H1 (cell line): ENCODE results near the gene SV2C. TPM values are rescaled to one million over a fixed set of nuclear protein-coding genes. Genes with fewer than 3 reads are reported as not detected.

Experiments used
- ASH2L ChIP-seq: fragments of 200-600, 300-600 bp; sonication (generic); IDR thresholded peaks from one replicate; pipeline ENCODE4 v1.7.1; 2017; ENCODE audit warnings: low read length
- BCL11A ChIP-seq, 2 experiments: IDR thresholded peaks; one replicate each; pipeline ENCODE4 v1.6.1; 2011; ENCODE audit warnings: low read depth in 2 of 2, low read length in 2 of 2, mild to moderate bottlenecking in 2 of 2
- BRCA1 ChIP-seq: IDR thresholded peaks from 2 replicates; pipeline ENCODE4 v1.6.1; 2012; ENCODE audit warnings: low read depth, low read length, improper control_type of control experiment
- CBX5 ChIP-seq: fragments of 300-800, 300-1000 bp; sonication (generic); IDR thresholded peaks from 2 replicates; pipeline ENCODE4 v1.7.1; 2016; ENCODE audit warnings: antibody characterized with exemption, low read length, low read depth
- CHD1 ChIP-seq: IDR thresholded peaks from 2 replicates; pipeline ENCODE4 v1.6.1; 2012; ENCODE audit warnings: low read depth, low read length, improper control_type of control experiment
- E2F6 ChIP-seq: IDR thresholded peaks from 2 replicates; pipeline ENCODE4 v1.6.1; 2012; ENCODE audit warnings: inconsistent platforms
- EP300 ChIP-seq, 2 experiments: IDR thresholded peaks; 1 replicate in 1 of 2; 2 replicates in 1 of 2; pipeline ENCODE4 v1.6.1; 2011 to 2012; ENCODE audit warnings: low read depth in 2 of 2, low read length in 2 of 2, mild to moderate bottlenecking in 2 of 2, borderline replicate concordance in 1 of 2, inconsistent platforms in 1 of 2, moderate library complexity in 1 of 2
- GABPA ChIP-seq: IDR thresholded peaks from 2 replicates; pipeline ENCODE4 v1.6.1; 2011; ENCODE audit warnings: mild to moderate bottlenecking, low read length, moderate library complexity, borderline replicate concordance; ENCODE audit not compliant: insufficient read depth
- GTF2F1 ChIP-seq: IDR thresholded peaks from 2 replicates; pipeline ENCODE4 v1.6.1; 2012; ENCODE audit warnings: low read depth, low read length, improper control_type of control experiment, borderline replicate concordance
- HDAC2 ChIP-seq, 2 experiments: fragments of 300-600 bp in 1 of 2; sonication (generic) in 1 of 2; IDR thresholded peaks; 2 replicates each; pipeline ENCODE4 v1.6.1; 2011 to 2012; ENCODE audit warnings: low read depth in 2 of 2, low read length in 2 of 2, mild to moderate bottlenecking in 2 of 2, moderate library complexity in 2 of 2, borderline replicate concordance in 1 of 2, inconsistent platforms in 1 of 2
- JUN ChIP-seq: IDR thresholded peaks from 2 replicates; pipeline ENCODE4 v1.6.1; 2011; ENCODE audit warnings: low read depth, mild to moderate bottlenecking, improper control_type of control experiment, low read length
- JUND ChIP-seq: IDR thresholded peaks from 2 replicates; pipeline ENCODE4 v1.6.1; 2011; ENCODE audit warnings: mild to moderate bottlenecking, improper control_type of control experiment, low read length
- KDM5A ChIP-seq: fragments of 200-600 bp; IDR thresholded peaks from 2 replicates; pipeline ENCODE4 v1.7.1; 2012; ENCODE audit warnings: mild to moderate bottlenecking, low read length, inconsistent platforms, mixed read lengths
- RBBP5 ChIP-seq: IDR thresholded peaks from 2 replicates; pipeline ENCODE4 v1.7.1; 2012; ENCODE audit warnings: low read depth, mild to moderate bottlenecking, inconsistent platforms, low read length, moderate library complexity, borderline replicate concordance
- RFX5 ChIP-seq: IDR thresholded peaks from 2 replicates; pipeline ENCODE4 v1.6.1; 2011; ENCODE audit warnings: low read depth, low read length, improper control_type of control experiment, borderline replicate concordance
- SAP30 ChIP-seq: fragments of 300-600 bp; sonication (generic); IDR thresholded peaks from 2 replicates; pipeline ENCODE4 v1.7.1; 2012; ENCODE audit warnings: low read length, moderate library complexity, mild to moderate bottlenecking, inconsistent platforms; ENCODE audit not compliant: insufficient read depth, insufficient replicate concordance
- SIN3A ChIP-seq, 2 experiments: IDR thresholded peaks in 1 of 2; conservative IDR thresholded peaks in 1 of 2; 2 replicates each; pipeline ENCODE4 v1.6.1; 2011 to 2012; ENCODE audit warnings: low read length in 2 of 2, improper control_type of control experiment in 1 of 2, low read depth in 1 of 2, mild to moderate bottlenecking in 1 of 2
- SIRT6 ChIP-seq: IDR thresholded peaks from one replicate; pipeline ENCODE4 v1.7.1; 2012; ENCODE audit warnings: low read length, inconsistent platforms
- SP2 ChIP-seq: IDR thresholded peaks from 2 replicates; pipeline ENCODE4 v1.6.1; 2012; ENCODE audit warnings: mild to moderate bottlenecking, low read length, inconsistent platforms
- SRF ChIP-seq: IDR thresholded peaks from 2 replicates; pipeline ENCODE4 v1.6.1; 2011; ENCODE audit warnings: mild to moderate bottlenecking, low read depth, low read length, moderate library complexity
- TEAD4 ChIP-seq: IDR thresholded peaks from 2 replicates; pipeline ENCODE4 v1.6.1; 2012; ENCODE audit warnings: low read depth, low read length, inconsistent platforms, mixed read lengths
- polyA plus RNA-seq, 7 experiments: library from polyadenylated mRNA; depleted of rRNA in 3 of 7; stranded (reverse) in 5 of 7; unstranded in 2 of 7; fragments of >200 nt in 5 of 7; fragments of 200-250 nt in 2 of 7; gene quantifications; 1 replicate in 5 of 7; 2 replicates in 1 of 7; 4 replicates in 1 of 7; pipeline versions ENCODE4 v1.2.1 to v1.2.3, GENCODE V29; 2011 to 2013; ENCODE audit warnings: missing spikeins in 2 of 7, mixed read lengths in 2 of 7
- total RNA-seq: library from RNA; stranded (reverse); fragmentation: NEBNext Ultra II Directional; extraction: Animal tissue kit (Norgen Biotek cat#: 25700); gene quantifications from 2 replicates; pipeline ENCODE4 v1.2.1, GENCODE V29; 2021
- TF ChIP-seq, protein P1 (sequence below): IDR thresholded peaks from 2 replicates; pipeline ENCODE4 v1.6.1; 2011; ENCODE audit warnings: low read depth, mild to moderate bottlenecking, low read length; ENCODE audit not compliant: insufficient read depth

SV2C gene
- total and polyA plus RNA-seq, 2 of the 8 experiments (the other 6 are each of a cell fraction or from before 2014, with no cell fraction given), result 0.08 to 0.24 TPM

DNA sequence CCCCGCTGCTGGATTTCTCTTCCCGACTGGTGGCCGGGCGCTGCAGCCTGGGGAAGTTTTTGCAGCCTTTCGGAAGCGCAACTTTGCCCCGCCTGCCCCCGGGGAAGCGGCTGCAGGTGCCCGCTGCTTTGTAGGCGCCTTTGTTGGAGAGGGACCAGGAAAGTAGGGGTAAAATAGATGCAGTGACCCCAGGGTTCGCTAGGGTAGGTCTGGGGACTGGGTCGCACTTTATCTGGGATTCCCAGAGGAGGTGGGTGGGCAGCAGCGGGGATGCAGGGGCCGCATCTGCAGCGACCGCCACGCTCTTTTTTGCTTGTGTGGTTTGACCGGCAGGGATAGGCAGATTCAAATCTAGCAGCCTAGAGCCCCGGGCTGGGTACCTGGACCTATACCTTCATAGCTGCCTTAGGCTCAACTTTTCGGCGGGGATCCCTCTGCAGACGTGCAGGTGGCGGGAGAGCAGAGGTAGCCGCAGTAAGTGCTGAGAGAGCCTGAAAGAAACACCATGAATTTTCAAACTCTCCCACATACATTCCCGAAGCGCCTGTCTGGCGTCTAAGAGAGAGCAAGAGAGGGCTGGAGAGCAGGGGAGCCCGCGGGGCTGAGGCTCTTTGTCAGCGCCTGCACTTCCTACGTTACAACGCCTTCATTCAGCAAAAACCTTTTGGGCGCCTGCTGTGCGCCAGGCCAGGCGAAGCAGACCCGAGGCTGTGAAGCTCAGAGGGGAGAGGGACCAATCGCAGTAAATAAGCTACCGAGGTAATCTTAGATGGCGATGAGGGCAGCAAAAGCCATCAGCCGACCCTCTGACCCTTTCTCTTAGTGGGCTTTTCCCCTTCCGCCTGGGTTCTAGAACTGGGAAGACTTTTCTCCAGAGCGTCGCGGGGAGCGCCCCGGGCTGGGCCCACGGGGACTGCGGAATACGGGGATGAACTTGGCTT, 642 bp downstream of the SV2C start (continued):
- no peak for TF ChIP-seq RFX5
- TF ChIP-seq HDAC2 (IDR thresholded peaks at IDR 0.05; ENCODE audit: borderline replicate concordance in 1 of 2, low read depth in 2 of 2, low read length in 2 of 2), result 0 out of 4 replicates have a peak, but pooled peaks of 1 of the 2 experiments have one; percentile 17
- TF ChIP-seq JUN, result no peak
- no peak for TF ChIP-seq CHD1
- TF ChIP-seq KDM5A, result no peak
- no peak for TF ChIP-seq GTF2F1
- TF ChIP-seq SP2, result no peak
- TF ChIP-seq EP300 (IDR thresholded peaks at IDR 0.05; ENCODE audit: borderline replicate concordance in 1 of 2, low read depth in 2 of 2, low read length in 2 of 2), result no peak
- TF ChIP-seq ASH2L, result peak; percentile 75
- peak; percentile 27; the same call in 1 of the 2 replicates for TF ChIP-seq E2F6
- no peak for TF ChIP-seq CBX5
- TF ChIP-seq SIN3A (conservative IDR thresholded peaks at IDR 0.05 in 1 of 2, IDR thresholded peaks at IDR 0.05 in 1 of 2; ENCODE audit: low read depth in 1 of 2, low read length in 2 of 2), result no peak
- TF ChIP-seq SIRT6, result no peak
- TF ChIP-seq, protein P1, sequence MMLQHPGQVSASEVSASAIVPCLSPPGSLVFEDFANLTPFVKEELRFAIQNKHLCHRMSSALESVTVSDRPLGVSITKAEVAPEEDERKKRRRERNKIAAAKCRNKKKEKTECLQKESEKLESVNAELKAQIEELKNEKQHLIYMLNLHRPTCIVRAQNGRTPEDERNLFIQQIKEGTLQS, result no peak
- TF ChIP-seq SRF, result no peak
- TF ChIP-seq SAP30, result no peak
- TF ChIP-seq RBBP5, result no peak
- no peak for TF ChIP-seq TEAD4
- TF ChIP-seq GABPA, result no peak
- TF ChIP-seq BRCA1, result no peak
- TF ChIP-seq BCL11A (IDR thresholded peaks at IDR 0.05; ENCODE audit: low read depth in 2 of 2, low read length in 2 of 2), result no peak
- TF ChIP-seq JUND, result no peak
